Uterus (tissue), 4 donors: ENCODE measurements around the gene CHRNA5. TPM values are rescaled to one million over a fixed set of nuclear protein-coding genes. Genes with fewer than 3 reads are reported as not detected.

Source experiments
- DNase-seq, 2 donors: peaks; one replicate each; pipeline ENCODE4 v3.0.0-alpha.2; 2019 to 2020
- H3K27ac ChIP-seq, 2 donors: fragments of 200-600 bp; sonication (generic); 1 replicate in 1 of 2; 2 replicates in 1 of 2; pipeline ENCODE4 v1.5.1; 2016 to 2018
- H3K27me3 ChIP-seq, 2 donors: fragments of 200-600 bp; sonication (generic); one replicate each; pipeline ENCODE4 v1.5.1; 2018 to 2019; ENCODE audit warnings: control low read depth in 1 of 2
- H3K36me3 ChIP-seq, 2 donors: fragments of 200-600 bp; sonication (generic); one replicate each; pipeline ENCODE4 v1.5.1; 2019; ENCODE audit warnings: control low read depth in 1 of 2
- H3K4me1 ChIP-seq, 2 donors: fragments of 200-600 bp; sonication (generic); one replicate each; pipeline ENCODE4 v1.5.1; 2018 to 2019; ENCODE audit warnings: control low read depth in 1 of 2
- H3K4me3 ChIP-seq, 2 donors: fragments of 200-600 bp; sonication (generic); 1 replicate in 1 of 2; 2 replicates in 1 of 2; pipeline ENCODE4 v1.5.1; 2018 to 2019; ENCODE audit warnings: mild to moderate bottlenecking in 1 of 2
- H3K9me3 ChIP-seq, 2 donors: fragments of 200-600 bp; sonication (generic); one replicate each; pipeline ENCODE4 v1.5.1; 2019; ENCODE audit warnings: control low read depth in 1 of 2
- POLR2A ChIP-seq, 2 donors: fragments of 450-650 bp; IDR thresholded peaks; one replicate each; pipeline ENCODE4 v1.6.1; 2016; ENCODE audit warnings: antibody characterized with exemption in 2 of 2, mild to moderate bottlenecking in 1 of 2, moderate library complexity in 1 of 2
- intact Hi-C: fragments of 100-400 bp; cut with DNase I; formaldehyde crosslinking; loops from one replicate; pipeline ENCODE4 v1.15.1; 2023; ENCODE audit warnings: low total_unique reads
- total RNA-seq, 4 donors: library from RNA; depleted of rRNA in 3 of 4; stranded (reverse); fragments of >200 nt in 3 of 4; gene quantifications; one replicate each; pipeline versions ENCODE4 v1.1.0 to v1.2.4, GENCODE V29; 2014 to 2023
- TF ChIP-seq, protein P1 (sequence below), 4 experiments: fragments of 200-600 bp in 2 of 4; fragments of 450-650 bp in 2 of 4; sonication (generic) in 2 of 4; IDR thresholded peaks; one replicate each; pipeline ENCODE4 v1.5.1; 2016 to 2019; ENCODE audit warnings: antibody characterized with exemption in 4 of 4, mild to moderate bottlenecking in 2 of 4, moderate library complexity in 1 of 4
- donor health status: DM: yes; HTN: yes; CAD: no.

CHRNA5 gene
- total RNA-seq, 4 donors from 2014 or later = 2.0 to 4.2 (median 3.8) TPM; not detected in 1

DNA sequence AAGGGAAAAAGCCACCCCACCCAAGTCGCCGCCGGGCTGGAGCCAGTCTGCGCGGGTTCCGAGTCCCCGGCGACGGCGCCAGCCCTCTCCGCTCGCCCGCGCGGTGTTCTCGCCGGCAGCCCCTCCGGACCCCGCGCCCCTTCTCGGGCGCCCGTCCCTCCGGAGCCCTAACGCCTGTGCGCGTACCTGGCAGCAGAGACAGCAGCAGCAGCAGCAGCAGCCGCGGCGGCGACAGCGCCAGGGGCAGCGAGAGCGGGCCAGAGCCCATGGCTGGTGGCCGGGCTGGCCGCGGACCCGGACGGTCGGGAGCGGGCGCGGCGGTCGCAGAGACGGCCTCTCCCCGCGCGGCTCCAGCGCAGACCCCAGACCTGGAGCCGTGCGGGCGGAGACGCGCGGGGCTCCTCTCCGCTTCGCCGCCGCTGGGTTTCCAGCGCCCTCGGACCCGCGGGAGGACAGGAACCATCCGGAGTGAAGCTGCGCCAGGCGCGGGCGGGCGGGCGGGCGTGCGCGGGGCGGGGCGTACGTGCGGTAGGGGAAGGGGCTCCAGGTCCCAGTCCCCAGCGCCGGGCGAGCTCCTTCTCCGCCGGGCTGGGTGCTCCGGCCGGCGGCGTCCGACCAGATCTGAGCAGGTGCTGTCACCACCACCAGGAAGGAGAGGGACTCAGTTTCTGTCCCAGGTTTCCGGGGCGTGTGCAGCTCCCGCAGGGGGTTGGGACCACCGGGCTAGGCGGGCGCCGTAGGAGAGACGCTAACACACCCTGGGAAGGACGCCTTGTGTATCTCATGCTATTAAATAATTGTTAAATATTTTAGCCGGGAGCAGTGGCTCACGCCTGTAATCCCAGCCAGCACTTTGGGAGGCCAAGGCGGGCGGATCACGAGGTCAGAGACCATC lies 55.5 kb downstream of the CHRNA5 start, which contains the start of gene CHRNA3:
CHRNA3 (minus strand) TSS at position 470 of the 895 bp plus-strand sequence; CDS start at position 268, 202 bp downstream.
- DNase-seq = no peak
- intact Hi-C loops = no loop called here
- H3K4me3 ChIP-seq = peak within 1 kb of the TSS in 1 of 2 donors; percentile 12
- no peak within 1 kb of the TSS for H3K27ac ChIP-seq
- no peaks in the 10 kb centered on the region for H3K9me3 ChIP-seq
- peaks cover 5 to 15% of the 10 kb centered on the region in 2 donors for H3K27me3 ChIP-seq
- peaks cover 0 to 4% of the 10 kb centered on the region in 2 donors for H3K4me1 ChIP-seq
- H3K36me3 ChIP-seq = no peaks in the 10 kb centered on the region
- TF ChIP-seq, protein P1, sequence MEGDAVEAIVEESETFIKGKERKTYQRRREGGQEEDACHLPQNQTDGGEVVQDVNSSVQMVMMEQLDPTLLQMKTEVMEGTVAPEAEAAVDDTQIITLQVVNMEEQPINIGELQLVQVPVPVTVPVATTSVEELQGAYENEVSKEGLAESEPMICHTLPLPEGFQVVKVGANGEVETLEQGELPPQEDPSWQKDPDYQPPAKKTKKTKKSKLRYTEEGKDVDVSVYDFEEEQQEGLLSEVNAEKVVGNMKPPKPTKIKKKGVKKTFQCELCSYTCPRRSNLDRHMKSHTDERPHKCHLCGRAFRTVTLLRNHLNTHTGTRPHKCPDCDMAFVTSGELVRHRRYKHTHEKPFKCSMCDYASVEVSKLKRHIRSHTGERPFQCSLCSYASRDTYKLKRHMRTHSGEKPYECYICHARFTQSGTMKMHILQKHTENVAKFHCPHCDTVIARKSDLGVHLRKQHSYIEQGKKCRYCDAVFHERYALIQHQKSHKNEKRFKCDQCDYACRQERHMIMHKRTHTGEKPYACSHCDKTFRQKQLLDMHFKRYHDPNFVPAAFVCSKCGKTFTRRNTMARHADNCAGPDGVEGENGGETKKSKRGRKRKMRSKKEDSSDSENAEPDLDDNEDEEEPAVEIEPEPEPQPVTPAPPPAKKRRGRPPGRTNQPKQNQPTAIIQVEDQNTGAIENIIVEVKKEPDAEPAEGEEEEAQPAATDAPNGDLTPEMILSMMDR (IDR thresholded peaks at IDR 0.05) = no peak
- TF ChIP-seq POLR2A (IDR thresholded peaks at IDR 0.05) = no peak

DNA sequence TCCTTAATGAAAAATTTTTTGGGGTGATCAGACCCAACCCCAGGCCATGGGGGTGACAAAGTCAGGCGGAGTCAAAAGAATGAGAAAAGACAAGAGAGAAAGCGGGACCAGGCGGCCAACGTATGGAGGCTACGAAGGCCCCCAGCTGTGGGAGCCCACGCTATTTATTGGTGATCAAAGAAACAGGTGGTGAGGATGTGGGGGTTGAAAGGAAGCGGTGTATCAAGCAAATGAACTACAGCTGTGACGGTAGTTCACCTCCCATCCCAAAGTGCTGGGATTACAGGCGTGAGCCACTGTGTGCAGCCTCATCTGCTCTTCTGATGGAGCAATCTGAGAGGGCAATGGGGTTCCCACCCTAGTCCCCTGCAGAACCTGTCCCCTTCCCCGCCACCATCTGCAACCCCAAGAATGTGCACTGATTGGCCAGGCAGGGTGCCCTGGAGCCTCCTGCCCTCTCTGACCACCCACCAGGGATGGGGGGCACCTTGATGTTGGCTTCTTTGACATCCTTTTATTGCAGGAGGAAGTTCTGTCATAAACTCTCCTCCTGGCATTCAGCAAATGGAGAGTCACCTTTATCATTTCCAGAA lies 56.6 kb downstream of the CHRNA5 start:
- Histone ChIP-seq H3K27ac (no peak overlapping the region), H3K4me3 (no peak overlapping the region), H3K27me3 (peaks cover 5 to 15% of the 10 kb centered on the region in 2 donors), H3K4me1 (peaks cover 0 to 4% of the 10 kb centered on the region in 2 donors), H3K36me3 (no peaks in the 10 kb centered on the region), H3K9me3 (no peaks in the 10 kb centered on the region)
- intact Hi-C loops = no loop called here
- TF ChIP-seq POLR2A (IDR thresholded peaks at IDR 0.05) = no peak
- TF ChIP-seq, protein P1 (IDR thresholded peaks at IDR 0.05) = no peak
- DNase-seq = no peak

DNA sequence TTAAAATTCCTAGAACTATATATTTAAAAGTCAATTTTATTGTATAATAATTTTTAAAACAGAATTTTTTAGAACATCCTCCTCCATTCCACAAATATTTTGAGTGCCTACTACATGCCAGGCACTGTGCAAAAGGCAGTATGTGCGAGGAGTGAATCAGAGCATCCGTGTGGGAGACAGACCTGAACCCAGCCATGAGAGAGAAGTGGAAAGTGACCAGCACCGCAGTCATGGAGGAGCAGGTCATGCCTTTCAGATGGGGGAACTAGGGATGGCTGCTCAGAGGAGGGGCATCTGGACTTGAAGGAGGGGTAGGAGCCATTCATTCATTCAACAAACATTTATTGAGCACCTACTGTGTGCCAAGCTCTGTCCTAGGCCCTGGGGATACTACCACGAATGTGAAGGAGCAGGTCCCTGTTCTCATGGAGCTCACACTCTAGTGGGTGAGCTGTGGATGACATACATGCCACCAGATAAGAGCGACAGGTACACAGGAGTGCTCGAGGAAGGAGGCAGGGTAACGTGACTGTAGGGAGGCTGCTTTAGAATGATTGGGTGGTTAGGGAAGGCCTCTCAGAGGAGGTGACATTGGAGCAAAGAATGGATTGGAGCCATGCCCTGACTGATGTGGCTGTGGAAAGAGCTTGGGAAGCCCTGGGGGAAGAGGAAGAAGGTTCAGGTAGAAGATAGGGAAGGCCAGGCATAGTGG lies 58.6 kb downstream of the CHRNA5 start:
- no peak overlapping the region for H3K27ac ChIP-seq
- no peak overlapping the region for H3K4me3 ChIP-seq
- no peak for DNase-seq
- TF ChIP-seq, protein P1 (IDR thresholded peaks at IDR 0.05) = no peak
- no peak for TF ChIP-seq POLR2A (IDR thresholded peaks at IDR 0.05)
- no peaks in the 10 kb centered on the region for H3K36me3 ChIP-seq
- peaks cover 0 to under 1% of the 10 kb centered on the region in 2 donors for H3K4me1 ChIP-seq
- peaks cover 5 to 15% of the 10 kb centered on the region in 2 donors for H3K27me3 ChIP-seq
- intact Hi-C loops = no loop called here
- H3K9me3 ChIP-seq = no peaks in the 10 kb centered on the region

DNA sequence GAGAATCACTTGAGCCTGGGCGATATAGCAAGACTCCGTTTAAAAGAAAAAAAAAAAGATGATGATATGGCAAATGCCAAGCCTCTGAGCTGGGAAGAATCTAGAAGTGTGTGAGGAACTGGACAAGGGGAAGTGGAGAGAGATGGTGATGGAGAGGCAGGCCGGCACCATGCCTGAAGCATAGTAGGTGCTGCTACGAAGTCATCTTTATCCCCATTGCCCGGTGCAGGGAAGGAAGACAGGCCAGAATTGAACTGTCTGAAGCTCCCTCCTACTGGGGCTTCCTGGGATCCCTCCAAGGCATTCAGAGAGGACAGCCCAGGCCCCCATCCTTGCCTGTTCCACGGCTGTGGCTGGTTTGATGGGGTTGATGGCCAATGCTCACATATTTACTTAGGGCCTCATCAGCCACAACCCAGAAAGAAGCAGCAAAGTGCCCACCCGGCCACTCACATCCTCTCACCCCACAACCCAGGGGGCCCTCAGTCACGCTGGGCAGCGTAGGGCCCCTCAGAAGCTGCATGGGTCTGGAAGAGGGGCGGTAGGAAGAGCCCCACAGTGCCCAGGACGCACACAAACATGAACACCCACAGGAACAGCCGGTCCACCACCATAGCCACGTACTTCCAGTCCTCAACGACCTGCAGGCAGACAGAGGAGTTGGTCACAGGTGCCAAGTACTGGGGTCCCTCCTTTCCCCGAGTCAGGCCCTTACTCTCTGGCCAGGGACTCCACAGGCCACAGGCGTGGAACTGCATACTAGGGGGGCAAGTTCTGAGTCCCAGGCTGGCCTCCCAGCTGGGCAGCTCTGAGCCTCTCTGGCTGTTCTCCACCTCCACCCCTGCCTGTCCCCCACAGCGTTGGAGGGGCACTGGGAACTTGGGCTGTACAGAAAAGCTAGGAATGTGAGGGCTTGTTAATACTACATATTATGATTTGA lies 59.6 kb downstream of the CHRNA5 start:
- TF ChIP-seq POLR2A (IDR thresholded peaks at IDR 0.05) = no peak
- TF ChIP-seq, protein P1 (IDR thresholded peaks at IDR 0.05) = no peak
- Histone ChIP-seq H3K4me3 (no peak overlapping the region), H3K36me3 (no peaks in the 10 kb centered on the region), H3K27me3 (peaks cover 5 to 12% of the 10 kb centered on the region in 2 donors), H3K9me3 (no peaks in the 10 kb centered on the region), H3K27ac (no peak overlapping the region), H3K4me1 (no peaks in the 10 kb centered on the region)
- no peak for DNase-seq
- intact Hi-C loops = no loop called here
